ENCODE measurements around the gene SLC4A8. TPM values are rescaled to one million over a fixed set of nuclear protein-coding genes. Genes with fewer than 3 reads are reported as not detected.
"Not testable (repeated sequence)": the region's sequence is repeated elsewhere in the genome, so short reads cannot be mapped to it uniquely, and the experiment has no call there.

SLC4A8 gene
- total RNA-seq, 2 donors from 2014 or later, result 2.4 to 14.4 TPM

- no peaks in the 10 kb centered on the region for H3K36me3 Mint-ChIP-seq
- no peak overlapping the region for H3K27ac Mint-ChIP-seq
- no peaks in the 10 kb centered on the region for H3K9me3 Mint-ChIP-seq
- ATAC-seq (no peak), DNase-seq (ENCODE audit: low spot score in 2 of 2) (no peak)
Measured at GRCh38 chr12:51443573-51443972, 18.9 kb downstream of the SLC4A8 start.

GRCh38 chr12:51448618-51449256, 24.1 kb downstream of the SLC4A8 start:
- Mint-ChIP-seq H3K27ac (no peak overlapping the region), H3K36me3 (no peaks in the 10 kb centered on the region), H3K9me3 (no peaks in the 10 kb centered on the region)
- ATAC-seq (no peak), DNase-seq (ENCODE audit: low spot score in 2 of 2) (no peak)

- Mint-ChIP-seq H3K27ac (peak overlapping the region in 1 of 2 donors; percentile 4), H3K36me3 (no peaks in the 10 kb centered on the region), H3K9me3 (no peaks in the 10 kb centered on the region)
- no peak for DNase-seq (ENCODE audit: low spot score in 2 of 2)
- ATAC-seq, result no peak
Measured at GRCh38 chr12:51449580-51450246, 25.1 kb downstream of the SLC4A8 start.

- H3K36me3 Mint-ChIP-seq, result no peaks in the 10 kb centered on the region
- no peak for DNase-seq (ENCODE audit: low spot score in 2 of 2)
- no peak overlapping the region for H3K27ac Mint-ChIP-seq
Measured at GRCh38 chr12:51450333-51450732, 25.7 kb downstream of the SLC4A8 start.

GRCh38 chr12:51450806-51451205, 26.2 kb downstream of the SLC4A8 start:
- no peaks in the 10 kb centered on the region for H3K9me3 Mint-ChIP-seq
- no peak for DNase-seq (ENCODE audit: low spot score in 2 of 2)

More at GRCh38 chr12:51450333-51450732, 25.7 kb downstream of the SLC4A8 start:
- no peak for ATAC-seq
- no peaks in the 10 kb centered on the region for H3K9me3 Mint-ChIP-seq

GRCh38 chr12:51454016-51454415, 29.4 kb downstream of the SLC4A8 start:
- H3K9me3 Mint-ChIP-seq; ATAC-seq; H3K36me3 Mint-ChIP-seq; H3K27ac Mint-ChIP-seq; DNase-seq (ENCODE audit: low spot score in 2 of 2): not testable (repeated sequence)

More at GRCh38 chr12:51450806-51451205, 26.2 kb downstream of the SLC4A8 start:
- H3K27ac Mint-ChIP-seq, result no peak overlapping the region
- no peak for ATAC-seq
- no peaks in the 10 kb centered on the region for H3K36me3 Mint-ChIP-seq

GRCh38 chr12:51455050-51455449, 30.4 kb downstream of the SLC4A8 start:
- H3K9me3 Mint-ChIP-seq; H3K36me3 Mint-ChIP-seq; H3K27ac Mint-ChIP-seq; DNase-seq (ENCODE audit: low spot score in 2 of 2); ATAC-seq: not testable (repeated sequence)

GRCh38 chr12:51458635-51459034, 34.0 kb downstream of the SLC4A8 start:
- H3K9me3 Mint-ChIP-seq, result no peaks in the 10 kb centered on the region
- no peak for DNase-seq (ENCODE audit: low spot score in 2 of 2)
- H3K27ac Mint-ChIP-seq, result no peak overlapping the region
- H3K36me3 Mint-ChIP-seq, result no peaks in the 10 kb centered on the region
- no peak for ATAC-seq

GRCh38 chr12:51460519-51460918, 35.9 kb downstream of the SLC4A8 start:
- ATAC-seq (no peak), DNase-seq (ENCODE audit: low spot score in 2 of 2) (no peak)
- Mint-ChIP-seq H3K36me3 (no peaks in the 10 kb centered on the region), H3K9me3 (no peaks in the 10 kb centered on the region), H3K27ac (no peak overlapping the region)

- no peak for DNase-seq (ENCODE audit: low spot score in 2 of 2)
- H3K9me3 Mint-ChIP-seq, result no peaks in the 10 kb centered on the region
- no peak overlapping the region for H3K27ac Mint-ChIP-seq
- no peaks in the 10 kb centered on the region for H3K36me3 Mint-ChIP-seq
- ATAC-seq, result no peak
Measured at GRCh38 chr12:51465491-51465890, 40.9 kb downstream of the SLC4A8 start.

- DNase-seq (ENCODE audit: low spot score in 2 of 2) (no peak), ATAC-seq (no peak)
- Mint-ChIP-seq H3K36me3 (no peaks in the 10 kb centered on the region), H3K9me3 (peaks cover 0 to 4% of the 10 kb centered on the region in 2 donors), H3K27ac (no peak overlapping the region)
Measured at GRCh38 chr12:51470116-51470515, 45.5 kb downstream of the SLC4A8 start.

GRCh38 chr12:51471111-51471864, 46.7 kb downstream of the SLC4A8 start:
- DNase-seq (ENCODE audit: low spot score in 2 of 2) (no peak), ATAC-seq (no peak)
- Mint-ChIP-seq H3K36me3 (no peaks in the 10 kb centered on the region), H3K9me3 (peaks cover 0 to 4% of the 10 kb centered on the region in 2 donors), H3K27ac (no peak overlapping the region)

GRCh38 chr12:51472984-51473383, 48.4 kb downstream of the SLC4A8 start:
- DNase-seq (ENCODE audit: low spot score in 2 of 2) (no peak), ATAC-seq (no peak)
- H3K36me3 Mint-ChIP-seq, result no peaks in the 10 kb centered on the region
- H3K9me3 Mint-ChIP-seq, result peaks cover 0 to 4% of the 10 kb centered on the region in 2 donors
- H3K27ac Mint-ChIP-seq, result no peak overlapping the region

GRCh38 chr12:51473947-51474346, 49.3 kb downstream of the SLC4A8 start:
- DNase-seq (ENCODE audit: low spot score in 2 of 2), result no peak
- peak overlapping the region in 1 of 2 donors; percentile 26 for H3K27ac Mint-ChIP-seq
- peaks cover 0 to 4% of the 10 kb centered on the region in 2 donors for H3K9me3 Mint-ChIP-seq
- no peaks in the 10 kb centered on the region for H3K36me3 Mint-ChIP-seq
- ATAC-seq, result peak in 1 of 2 donors; percentile 82

- peaks cover 0 to 4% of the 10 kb centered on the region in 2 donors for H3K9me3 Mint-ChIP-seq
- no peak overlapping the region for H3K27ac Mint-ChIP-seq
- DNase-seq (ENCODE audit: low spot score in 2 of 2) (no peak), ATAC-seq (no peak)
- no peaks in the 10 kb centered on the region for H3K36me3 Mint-ChIP-seq
Measured at GRCh38 chr12:51475543-51475942, 50.9 kb downstream of the SLC4A8 start.

- Mint-ChIP-seq H3K27ac (no peak overlapping the region), H3K36me3 (no peaks in the 10 kb centered on the region), H3K9me3 (no peaks in the 10 kb centered on the region)
- no peak for DNase-seq (ENCODE audit: low spot score in 2 of 2)
- ATAC-seq, result no peak
Measured at GRCh38 chr12:51480978-51481377, 56.3 kb downstream of the SLC4A8 start.

- ATAC-seq (peak; percentile 87 to 88), DNase-seq (ENCODE audit: low spot score in 2 of 2) (peak in 1 of 2 donors; percentile 31)
- Mint-ChIP-seq H3K36me3 (no peaks in the 10 kb centered on the region), H3K27ac (peak overlapping the region; percentile 11 to 88), H3K9me3 (no peaks in the 10 kb centered on the region)
Measured at GRCh38 chr12:51482929-51483697, 58.5 kb downstream of the SLC4A8 start.

Data from activated naive CD4-positive, alpha-beta T cell treated with anti-CD3 and anti-CD28 coated beads, Interleukin-2, amount 50 U/mL, for 72 hours (primary cell).